Skeletal muscle satellite cell (primary cell): ENCODE results near the gene ZKSCAN3.
"Not testable (repeated sequence)": the region's sequence is repeated elsewhere in the genome, so short reads cannot be mapped to it uniquely, and the experiment has no call there.

Experiments used
- H3K27me3 ChIP-seq: 2 replicates; pipeline ENCODE4 v1.7.0; 2013; ENCODE audit warnings: low read length; ENCODE audit not compliant: control insufficient read depth, insufficient read depth
- H3K36me3 ChIP-seq: 2 replicates; pipeline ENCODE4 v1.7.0; 2013; ENCODE audit warnings: mild to moderate bottlenecking, control low read depth, low read length; ENCODE audit not compliant: insufficient read depth
- H3K4me1 ChIP-seq: 2 replicates; pipeline ENCODE4 v1.7.0; 2013; ENCODE audit warnings: low read length; ENCODE audit not compliant: control insufficient read depth, insufficient read depth
- H3K4me2 ChIP-seq: 2 replicates; pipeline ENCODE4 v1.7.0; 2013; ENCODE audit warnings: mild to moderate bottlenecking, low read length
- H3K4me3 ChIP-seq: 2 replicates; pipeline ENCODE4 v1.7.0; 2013; ENCODE audit warnings: low read length
- H3K9ac ChIP-seq: 2 replicates; pipeline ENCODE4 v1.7.0; 2013; ENCODE audit warnings: mild to moderate bottlenecking, low read depth, low read length, moderate library complexity
- H3K9me3 ChIP-seq: replicated peaks from 2 replicates; pipeline ENCODE4 v1.7.0; 2013; ENCODE audit warnings: mild to moderate bottlenecking, control low read depth, low read length

The ZKSCAN3 gene

DNA sequence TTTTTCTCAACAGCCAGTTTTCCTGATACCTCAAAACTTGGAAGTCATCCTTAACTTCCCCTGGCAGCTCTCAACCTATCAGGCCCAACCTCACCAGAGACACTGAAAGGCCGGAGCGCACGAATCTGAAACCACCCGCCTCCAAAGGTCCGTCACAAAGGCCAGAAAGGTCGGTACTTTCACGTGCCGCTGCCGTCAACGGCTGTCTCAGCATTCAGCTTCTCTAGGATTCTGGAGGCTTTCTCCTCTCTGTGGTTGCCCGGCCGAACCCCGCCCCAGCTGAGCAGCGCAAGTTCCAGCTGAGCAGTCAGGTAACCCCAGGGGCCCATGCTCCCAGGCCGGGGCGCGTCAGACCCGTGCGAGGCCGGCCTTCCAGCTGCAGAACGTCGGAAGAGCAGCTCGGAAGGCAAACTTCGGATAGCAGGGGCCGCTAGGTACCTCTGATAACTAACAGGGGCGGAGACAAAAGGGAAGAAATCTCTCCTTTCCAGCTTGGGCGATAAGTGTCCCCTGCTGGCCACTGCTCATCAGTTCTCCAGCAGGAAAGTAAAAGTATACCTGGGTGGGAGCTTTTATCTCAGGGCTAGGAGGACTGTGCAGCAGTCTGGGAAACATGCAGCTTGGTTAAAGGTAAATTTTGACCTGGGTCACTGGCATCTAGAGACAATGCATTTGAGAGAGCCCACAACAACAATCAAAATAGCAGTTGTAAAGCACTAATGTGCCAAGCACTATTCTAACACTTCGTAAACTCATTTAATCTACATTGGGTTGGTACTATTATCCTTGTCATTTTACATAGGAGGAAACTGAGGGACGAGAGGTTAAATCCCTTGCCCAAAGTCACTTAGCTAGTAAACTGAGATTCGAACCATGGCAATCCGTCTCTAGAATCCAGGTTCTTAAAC, 33.7 kb downstream of the ZKSCAN3 start:
- no peaks in the 10 kb centered on the region for H3K4me1 ChIP-seq
- H3K9ac ChIP-seq: peak overlapping the region; percentile 64
- H3K36me3 ChIP-seq: peaks cover 28% of the 10 kb centered on the region
- H3K4me3 ChIP-seq: peak overlapping the region; percentile 72
- H3K4me2 ChIP-seq: peak overlapping the region; percentile 79
- no peaks in the 10 kb centered on the region for H3K27me3 ChIP-seq
- no peaks in the 10 kb centered on the region for H3K9me3 ChIP-seq

DNA sequence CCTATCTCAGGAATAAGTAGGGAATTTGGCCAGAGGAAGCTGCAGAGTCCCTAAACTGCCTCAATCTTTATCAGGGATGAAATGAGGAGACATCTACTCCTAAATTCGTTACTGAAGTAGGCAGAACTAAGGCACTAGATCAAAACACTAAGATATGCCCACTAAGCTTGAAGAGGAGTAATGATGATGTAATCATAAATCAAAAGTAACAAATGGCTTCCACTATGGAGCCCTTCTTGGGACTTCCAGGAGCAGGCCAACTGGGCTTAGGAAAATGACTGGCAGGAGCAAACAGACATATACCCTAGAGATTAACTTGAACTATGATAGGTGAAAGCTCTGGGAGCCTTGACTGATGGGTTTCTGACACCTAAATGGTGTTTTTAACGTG, 34.4 kb downstream of the ZKSCAN3 start:
- Histone ChIP-seq H3K36me3 (peaks cover 30% of the 10 kb centered on the region), H3K9ac (no peak overlapping the region), H3K27me3 (no peaks in the 10 kb centered on the region), H3K4me3 (no peak overlapping the region), H3K4me2 (no peak overlapping the region), H3K9me3 (no peaks in the 10 kb centered on the region), H3K4me1 (no peaks in the 10 kb centered on the region)

DNA sequence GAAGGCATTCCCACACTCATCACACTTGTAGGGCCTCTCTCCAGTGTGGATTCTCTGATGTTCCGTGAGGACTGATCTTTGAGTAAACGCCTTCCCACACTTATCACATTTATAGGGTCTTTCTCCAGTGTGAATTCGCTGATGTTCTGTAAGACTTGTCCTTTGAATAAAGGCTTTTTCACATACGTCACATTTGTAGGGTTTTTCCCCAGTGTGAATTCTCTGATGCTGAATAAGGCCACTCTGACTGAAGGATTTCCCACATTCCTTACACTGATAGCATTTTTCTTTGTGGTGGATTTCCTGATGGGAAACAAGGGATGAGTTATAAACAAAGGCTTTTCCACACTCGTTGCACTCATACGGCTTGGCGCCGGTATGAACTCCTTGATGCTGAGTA, 40.9 kb downstream of the ZKSCAN3 start:
- no peak overlapping the region for H3K4me2 ChIP-seq
- no peaks in the 10 kb centered on the region for H3K27me3 ChIP-seq
- no peaks in the 10 kb centered on the region for H3K9me3 ChIP-seq
- peaks cover 41% of the 10 kb centered on the region for H3K36me3 ChIP-seq
- H3K4me3 ChIP-seq: no peak overlapping the region
- H3K4me1 ChIP-seq: no peaks in the 10 kb centered on the region
- H3K9ac ChIP-seq: no peak overlapping the region

DNA sequence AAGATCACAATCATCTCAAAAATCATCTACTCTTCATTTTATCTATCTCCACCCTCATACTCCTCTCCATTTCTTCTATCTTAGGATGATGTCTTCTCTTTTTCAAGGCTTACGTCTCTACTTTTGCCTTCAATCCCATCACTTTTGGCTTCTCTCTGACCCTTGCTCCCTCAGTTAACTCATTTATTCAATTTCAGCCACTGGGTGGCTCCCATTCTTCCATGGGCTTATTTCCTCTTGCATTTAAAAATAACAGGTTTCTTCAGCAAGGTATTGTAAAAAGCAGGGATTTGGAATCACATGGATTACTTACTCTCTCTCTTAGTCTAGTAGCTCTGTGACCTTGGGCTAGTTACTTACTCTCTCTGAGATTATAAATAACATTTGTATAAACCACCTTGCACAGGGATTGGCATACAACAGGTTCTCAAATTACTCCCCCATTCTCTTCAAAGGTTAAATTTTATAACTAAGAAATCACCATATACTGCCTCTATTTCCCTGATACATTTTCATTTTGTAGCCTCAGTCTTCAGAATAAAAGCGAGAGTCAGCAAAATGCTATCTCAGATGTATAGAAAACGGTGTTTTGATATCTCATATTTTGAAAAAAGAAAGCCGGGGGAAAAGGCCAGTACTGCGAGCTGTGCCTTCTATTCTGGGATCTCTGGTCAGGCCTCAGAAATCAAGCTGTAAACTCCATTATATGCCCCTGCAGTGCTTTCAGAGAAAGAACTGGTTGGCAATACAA, 44.3 kb downstream of the ZKSCAN3 start:
- peaks cover 13% of the 10 kb centered on the region for H3K4me1 ChIP-seq
- H3K4me3 ChIP-seq: no peak overlapping the region
- no peaks in the 10 kb centered on the region for H3K27me3 ChIP-seq
- H3K4me2 ChIP-seq: no peak overlapping the region
- H3K9me3 ChIP-seq: no peaks in the 10 kb centered on the region
- H3K9ac ChIP-seq: no peak overlapping the region
- H3K36me3 ChIP-seq: peaks cover 43% of the 10 kb centered on the region

GRCh38 chr6:28395918-28396317, 46.2 kb downstream of the ZKSCAN3 start:
- H3K36me3 ChIP-seq: peaks cover 26% of the 10 kb centered on the region
- no peaks in the 10 kb centered on the region for H3K27me3 ChIP-seq

GRCh38 chr6:28399350-28400121, 49.8 kb downstream of the ZKSCAN3 start, which contains the start of gene ZSCAN12:
Gene ZSCAN12, minus strand, starts transcription at chr6:28399747. Its CDS starts 1,342 bp downstream, at chr6:28398405.
- peak within 1 kb of the TSS; percentile 93 for H3K4me3 ChIP-seq
- peaks cover 8% of the 10 kb centered on the region for H3K27me3 ChIP-seq
- H3K9ac ChIP-seq: peak within 1 kb of the TSS; percentile 93
- no peaks in the 10 kb centered on the region for H3K9me3 ChIP-seq
- peak within 1 kb of the TSS; percentile 95 for H3K4me2 ChIP-seq
- H3K4me1 ChIP-seq: peaks cover 13% of the 10 kb centered on the region
- H3K36me3 ChIP-seq: peaks cover 11% of the 10 kb centered on the region

More at GRCh38 chr6:28395918-28396317, 46.2 kb downstream of the ZKSCAN3 start:
- Histone ChIP-seq H3K9ac (no peak overlapping the region), H3K4me2 (no peak overlapping the region), H3K4me3 (no peak overlapping the region), H3K9me3 (no peaks in the 10 kb centered on the region), H3K4me1 (peaks cover 13% of the 10 kb centered on the region)

DNA sequence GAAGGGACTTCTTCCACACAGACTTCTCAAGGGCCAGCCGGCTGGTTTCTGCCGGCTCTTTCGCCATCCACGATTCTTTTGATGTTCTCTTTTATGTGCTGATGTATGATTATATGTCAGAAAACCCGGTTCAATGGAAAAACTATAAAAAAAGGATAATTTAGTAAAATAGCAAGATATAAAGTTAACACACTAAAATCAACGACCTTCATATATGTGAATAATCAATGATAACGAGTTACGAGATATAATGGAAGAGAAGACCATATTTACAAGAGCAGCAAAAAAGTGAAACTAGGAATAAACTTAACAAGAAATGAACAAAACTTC, 50.3 kb downstream of the ZKSCAN3 start:
- H3K9me3 ChIP-seq: no peaks in the 10 kb centered on the region
- H3K4me3 ChIP-seq: peak overlapping the region; percentile 93
- peak overlapping the region; percentile 95 for H3K4me2 ChIP-seq
- peaks cover 8% of the 10 kb centered on the region for H3K27me3 ChIP-seq
- H3K9ac ChIP-seq: peak overlapping the region; percentile 93
- peaks cover 13% of the 10 kb centered on the region for H3K4me1 ChIP-seq
- peaks cover 11% of the 10 kb centered on the region for H3K36me3 ChIP-seq

- no peak overlapping the region for H3K4me2 ChIP-seq
- no peaks in the 10 kb centered on the region for H3K9me3 ChIP-seq
- H3K36me3 ChIP-seq: peaks cover 11% of the 10 kb centered on the region
- H3K9ac ChIP-seq: no peak overlapping the region
- no peak overlapping the region for H3K4me3 ChIP-seq
- H3K27me3 ChIP-seq: peaks cover 12% of the 10 kb centered on the region
- H3K4me1 ChIP-seq: peaks cover 13% of the 10 kb centered on the region
These were observed 51.4 kb downstream of the ZKSCAN3 start for GRCh38 chr6:28401172-28401571.

GRCh38 chr6:28402197-28402596, 52.5 kb downstream of the ZKSCAN3 start:
- Histone ChIP-seq H3K9ac (no peak overlapping the region), H3K9me3 (no peaks in the 10 kb centered on the region), H3K36me3 (peaks cover 10% of the 10 kb centered on the region), H3K4me2 (no peak overlapping the region), H3K27me3 (peaks cover 16% of the 10 kb centered on the region), H3K4me1 (peaks cover 8% of the 10 kb centered on the region), H3K4me3 (no peak overlapping the region)

GRCh38 chr6:28403923-28404322, 54.2 kb downstream of the ZKSCAN3 start:
- H3K9me3 ChIP-seq, H3K4me1 ChIP-seq, H3K4me3 ChIP-seq, H3K9ac ChIP-seq, H3K36me3 ChIP-seq, H3K4me2 ChIP-seq: not testable (repeated sequence)
- peaks cover 16% of the 10 kb centered on the region for H3K27me3 ChIP-seq

- H3K36me3 ChIP-seq: no peaks in the 10 kb centered on the region
- no peaks in the 10 kb centered on the region for H3K9me3 ChIP-seq
- no peak overlapping the region for H3K9ac ChIP-seq
- H3K4me3 ChIP-seq: no peak overlapping the region
- H3K4me1 ChIP-seq: no peaks in the 10 kb centered on the region
- H3K4me2 ChIP-seq: no peak overlapping the region
- H3K27me3 ChIP-seq: peaks cover 16% of the 10 kb centered on the region
These were observed 57.7 kb downstream of the ZKSCAN3 start for GRCh38 chr6:28407401-28407800.
